ENCODE measurements around the gene EYA2.

DNA sequence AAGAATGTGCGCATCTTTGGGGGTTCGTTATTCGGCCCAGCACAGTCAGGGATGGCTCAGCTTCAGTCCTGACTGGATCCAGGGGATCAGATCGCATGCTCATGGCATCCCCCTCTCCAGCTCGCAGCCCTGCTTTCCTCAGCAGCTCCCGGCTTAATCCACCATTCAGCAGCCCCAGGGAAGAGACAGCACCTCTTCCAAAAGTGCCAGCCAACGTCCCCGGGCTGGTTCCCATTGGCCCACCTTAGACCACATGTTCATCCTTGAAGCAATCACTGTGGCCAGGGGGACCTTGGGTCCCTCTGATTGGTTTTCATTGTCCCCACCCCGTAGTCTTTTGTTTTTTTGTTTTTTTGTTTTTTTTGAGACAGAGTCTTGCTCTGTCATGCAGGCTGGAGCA lies 273.2 kb downstream of the EYA2 start:
- TF ChIP-seq, protein P1, sequence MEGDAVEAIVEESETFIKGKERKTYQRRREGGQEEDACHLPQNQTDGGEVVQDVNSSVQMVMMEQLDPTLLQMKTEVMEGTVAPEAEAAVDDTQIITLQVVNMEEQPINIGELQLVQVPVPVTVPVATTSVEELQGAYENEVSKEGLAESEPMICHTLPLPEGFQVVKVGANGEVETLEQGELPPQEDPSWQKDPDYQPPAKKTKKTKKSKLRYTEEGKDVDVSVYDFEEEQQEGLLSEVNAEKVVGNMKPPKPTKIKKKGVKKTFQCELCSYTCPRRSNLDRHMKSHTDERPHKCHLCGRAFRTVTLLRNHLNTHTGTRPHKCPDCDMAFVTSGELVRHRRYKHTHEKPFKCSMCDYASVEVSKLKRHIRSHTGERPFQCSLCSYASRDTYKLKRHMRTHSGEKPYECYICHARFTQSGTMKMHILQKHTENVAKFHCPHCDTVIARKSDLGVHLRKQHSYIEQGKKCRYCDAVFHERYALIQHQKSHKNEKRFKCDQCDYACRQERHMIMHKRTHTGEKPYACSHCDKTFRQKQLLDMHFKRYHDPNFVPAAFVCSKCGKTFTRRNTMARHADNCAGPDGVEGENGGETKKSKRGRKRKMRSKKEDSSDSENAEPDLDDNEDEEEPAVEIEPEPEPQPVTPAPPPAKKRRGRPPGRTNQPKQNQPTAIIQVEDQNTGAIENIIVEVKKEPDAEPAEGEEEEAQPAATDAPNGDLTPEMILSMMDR (conservative IDR thresholded peaks at IDR 0.05; ENCODE audit: low read depth, low read length), result no peak
- TF ChIP-seq EZH2phosphoT487 (IDR thresholded peaks at IDR 0.05; ENCODE audit: borderline replicate concordance, low read length), result no peak
